T-helper 1 cell (primary cell): ENCODE results near the gene PRMT2.
"Not testable (repeated sequence)": the region's sequence is repeated elsewhere in the genome, so short reads cannot be mapped to it uniquely, and the experiment has no call there.

Source experiments
- DNase-seq, 5 donors: peaks; one replicate each; pipeline ENCODE4 v3.0.0-alpha.2; 2012 to 2020

PRMT2 gene

DNA sequence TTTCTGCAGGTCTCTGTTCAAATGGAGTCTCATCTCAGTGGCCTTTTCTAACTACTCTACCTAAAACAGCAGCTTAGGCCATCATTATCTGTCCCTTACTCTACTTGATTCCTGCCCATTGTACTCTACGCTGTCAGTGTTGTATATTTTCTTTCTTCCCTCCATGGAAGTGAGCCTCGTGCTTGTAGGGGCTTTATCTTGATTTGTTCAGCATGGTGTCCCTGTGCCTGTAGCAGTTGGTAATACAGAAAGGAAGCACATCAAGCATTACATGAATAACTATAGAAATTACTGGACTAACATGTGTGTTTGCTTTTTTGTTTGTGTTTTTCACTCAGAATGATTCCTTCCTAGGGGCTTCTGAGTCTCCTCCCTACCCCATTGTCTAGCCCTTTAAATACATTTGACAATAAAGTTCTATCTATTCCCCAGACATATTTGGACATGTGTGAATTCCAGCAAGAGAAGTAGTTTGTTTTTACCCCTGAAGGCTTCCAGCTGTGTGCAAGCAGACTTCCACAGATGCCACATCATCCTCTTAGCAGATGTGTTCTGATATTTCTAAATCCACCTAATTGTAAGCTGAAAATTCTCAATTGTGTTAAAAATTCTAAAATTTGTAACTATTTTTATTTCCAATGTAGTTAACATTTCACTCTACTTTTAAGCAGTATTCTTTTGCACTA lies 40.3 kb downstream of the PRMT2 start:
- no peak for DNase-seq

DNA sequence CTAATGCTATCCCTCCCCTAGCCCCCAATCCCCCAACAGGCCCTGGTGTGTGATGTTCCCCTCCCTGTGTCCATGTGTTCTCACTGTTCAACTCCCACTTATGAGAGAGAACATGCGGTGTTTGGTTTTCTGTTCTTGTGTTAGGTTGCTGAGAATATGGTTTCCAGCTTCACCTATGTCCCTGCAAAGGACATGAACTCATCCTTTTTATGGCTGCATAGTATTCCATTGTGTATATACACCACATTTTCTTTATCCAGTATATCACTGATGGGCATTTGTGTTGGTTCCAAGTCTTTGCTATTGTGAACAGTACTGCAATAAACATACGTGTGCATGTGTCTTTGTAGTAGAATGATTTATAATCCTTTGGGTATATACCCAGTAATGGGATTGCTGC lies 41.1 kb downstream of the PRMT2 start:
- DNase-seq = not testable (repeated sequence)

DNA sequence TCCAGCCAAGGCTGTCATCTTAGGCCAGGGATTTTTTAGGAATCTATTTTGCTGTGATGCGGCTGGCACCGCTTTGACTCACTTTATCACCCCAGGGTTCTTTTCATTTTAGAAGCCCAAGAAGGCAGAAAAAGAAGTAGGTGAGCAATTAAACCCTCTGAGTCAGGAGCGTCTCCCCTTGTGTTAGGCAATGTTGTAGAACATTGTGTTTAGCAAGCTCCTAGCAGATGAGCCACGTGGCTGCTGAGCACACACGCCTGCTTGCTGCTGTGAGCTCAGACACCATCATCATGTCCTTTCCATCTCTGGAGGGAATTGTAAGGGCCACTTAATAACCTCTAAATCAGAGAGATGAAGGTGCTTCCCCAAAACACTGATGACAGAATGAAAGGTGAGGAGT lies 46.1 kb downstream of the PRMT2 start:
- DNase-seq = not testable (repeated sequence)

DNA sequence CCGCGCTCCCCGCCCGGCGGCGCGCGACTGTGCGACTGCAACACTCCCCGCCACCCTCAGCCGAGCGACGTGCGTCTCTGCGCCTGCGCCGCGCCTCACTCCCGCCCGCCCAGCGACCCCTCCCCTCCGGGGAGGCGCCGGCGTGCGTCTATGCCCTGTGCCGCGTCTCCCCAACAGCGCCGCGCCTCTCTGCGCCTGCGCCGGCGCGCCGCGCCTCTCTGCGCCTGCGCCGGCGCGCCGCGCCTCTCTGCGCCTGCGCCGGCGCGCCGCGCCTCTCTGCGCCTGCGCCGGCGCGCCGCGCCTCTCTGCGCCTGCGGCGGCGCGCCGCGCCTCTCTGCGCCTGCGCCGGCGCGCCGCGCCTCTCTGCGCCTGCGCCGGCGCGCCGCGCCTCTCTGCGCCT lies 63.2 kb downstream of the PRMT2 start:
- DNase-seq = not testable (repeated sequence)

DNA sequence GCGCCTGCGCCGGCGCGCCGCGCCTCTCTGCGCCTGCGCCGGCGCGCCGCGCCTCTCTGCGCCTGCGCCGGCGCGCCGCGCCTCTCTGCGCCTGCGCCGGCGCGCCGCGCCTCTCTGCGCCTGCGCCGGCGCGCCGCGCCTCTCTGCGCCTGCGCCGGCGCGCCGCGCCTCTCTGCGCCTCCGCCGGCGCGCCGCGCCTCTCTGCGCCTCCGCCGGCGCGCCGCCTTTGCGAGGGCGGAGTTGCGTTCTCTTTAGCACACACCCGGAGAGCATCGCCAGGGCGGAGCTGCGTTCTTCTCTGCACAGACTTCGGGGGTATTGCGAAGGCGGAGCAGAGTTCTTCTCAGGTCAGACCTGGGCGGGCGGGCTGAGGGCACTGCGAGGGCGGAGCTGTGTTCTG lies 63.6 kb downstream of the PRMT2 start:
- DNase-seq = peak in 1 of 5 donors; percentile 34
